Tibial nerve (tissue), 4 donors: ENCODE data around the gene PLCE1.

Experiments
- CTCF ChIP-seq, 5 experiments: fragments of 200-600 bp in 3 of 5; fragments of 450-650 bp in 2 of 5; sonication (generic) in 3 of 5; IDR thresholded peaks; one replicate each; pipeline ENCODE4 v1.5.1; 2016 to 2019; ENCODE audit warnings: antibody characterized with exemption in 5 of 5, mild to moderate bottlenecking in 3 of 5, moderate library complexity in 2 of 5
- EP300 ChIP-seq, 2 donors: sonication (generic); formaldehyde crosslinking; IDR thresholded peaks; one replicate each; pipeline ENCODE4 v1.6.1; 2017; ENCODE audit warnings: antibody characterized with exemption in 2 of 2, mild to moderate bottlenecking in 1 of 2
- POLR2A ChIP-seq, 2 donors: fragments of 450-650 bp; IDR thresholded peaks; one replicate each; pipeline ENCODE4 v1.6.1; 2017; ENCODE audit warnings: antibody characterized with exemption in 2 of 2, mild to moderate bottlenecking in 2 of 2, moderate library complexity in 2 of 2

DNA sequence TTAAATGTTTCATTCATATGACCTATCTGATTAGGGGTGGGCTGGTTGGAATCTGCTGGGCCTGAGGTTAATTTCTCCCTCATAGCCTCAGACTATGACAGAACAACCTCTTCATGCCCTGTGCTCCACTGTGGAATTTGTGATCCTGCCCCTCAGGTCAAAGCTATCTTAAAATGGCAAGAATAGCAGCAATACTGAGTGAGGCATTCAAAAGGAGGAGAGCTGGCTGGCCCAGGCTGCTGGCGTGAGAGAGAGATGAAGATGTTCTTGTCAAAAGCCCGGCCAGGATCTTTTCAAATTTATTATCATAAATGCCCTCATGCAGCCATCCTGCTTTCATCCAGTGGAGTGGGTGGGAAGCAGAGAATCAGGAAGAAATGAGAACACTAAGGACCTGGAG, 41.8 kb upstream of the PLCE1 start:
- TF ChIP-seq CTCF (IDR thresholded peaks at IDR 0.05) = no peak
- TF ChIP-seq POLR2A (IDR thresholded peaks at IDR 0.05) = no peak
- no peak for TF ChIP-seq EP300 (IDR thresholded peaks at IDR 0.05)
